ENCODE data around the gene ARID1B. TPM values are rescaled to one million over a fixed set of nuclear protein-coding genes. Genes with fewer than 3 reads are reported as not detected.

ARID1B gene
- total RNA-seq, 1 donor from 2014 or later, result 59.3 TPM

GRCh38 chr6:157167837-157168236 lies 390.7 kb downstream of the ARID1B start:
- no peak for TF ChIP-seq CTCF (IDR thresholded peaks at IDR 0.05)
- H3K9me3 Mint-ChIP-seq (ENCODE audit: low read depth), result no peaks in the 10 kb centered on the region
- H3K27me3 Mint-ChIP-seq (ENCODE audit: low read depth), result no peaks in the 10 kb centered on the region
- H3K36me3 Mint-ChIP-seq (ENCODE audit: low read depth), result peaks cover 9% of the 10 kb centered on the region
- peaks cover 16% of the 10 kb centered on the region for H3K4me1 Mint-ChIP-seq (ENCODE audit: low read depth)
- no peak overlapping the region for H3K27ac Mint-ChIP-seq (ENCODE audit: unreplicated experiment)
- DNase-seq (ENCODE audit: low spot score), result no peak
- H3K4me3 Mint-ChIP-seq (ENCODE audit: unreplicated experiment), result no peak overlapping the region

- Mint-ChIP-seq H3K9me3 (ENCODE audit: low read depth) (no peaks in the 10 kb centered on the region), H3K4me3 (ENCODE audit: unreplicated experiment) (no peak overlapping the region), H3K4me1 (ENCODE audit: low read depth) (peaks cover 16% of the 10 kb centered on the region), H3K27me3 (ENCODE audit: low read depth) (no peaks in the 10 kb centered on the region), H3K36me3 (ENCODE audit: low read depth) (peaks cover 9% of the 10 kb centered on the region), H3K27ac (ENCODE audit: unreplicated experiment) (no peak overlapping the region)
- TF ChIP-seq CTCF (IDR thresholded peaks at IDR 0.05), result no peak
- no peak for DNase-seq (ENCODE audit: low spot score)
Observed at GRCh38 chr6:157168471-157168870, 391.3 kb downstream of the ARID1B start.

- peak overlapping the region; percentile 50 for H3K27ac Mint-ChIP-seq (ENCODE audit: unreplicated experiment)
Observed at GRCh38 chr6:157169226-157169625, 392.0 kb downstream of the ARID1B start.

GRCh38 chr6:157169656-157170055 lies 392.5 kb downstream of the ARID1B start:
- peaks cover 16% of the 10 kb centered on the region for H3K4me1 Mint-ChIP-seq (ENCODE audit: low read depth)
- H3K4me3 Mint-ChIP-seq (ENCODE audit: unreplicated experiment), result no peak overlapping the region
- DNase-seq (ENCODE audit: low spot score), result no peak
- H3K27me3 Mint-ChIP-seq (ENCODE audit: low read depth), result no peaks in the 10 kb centered on the region
- H3K27ac Mint-ChIP-seq (ENCODE audit: unreplicated experiment), result peak overlapping the region; percentile 50
- peaks cover 9% of the 10 kb centered on the region for H3K36me3 Mint-ChIP-seq (ENCODE audit: low read depth)
- TF ChIP-seq CTCF (IDR thresholded peaks at IDR 0.05), result no peak
- H3K9me3 Mint-ChIP-seq (ENCODE audit: low read depth), result no peaks in the 10 kb centered on the region

More at GRCh38 chr6:157169226-157169625, 392.0 kb downstream of the ARID1B start:
- no peaks in the 10 kb centered on the region for H3K9me3 Mint-ChIP-seq (ENCODE audit: low read depth)
- H3K27me3 Mint-ChIP-seq (ENCODE audit: low read depth), result no peaks in the 10 kb centered on the region
- peaks cover 16% of the 10 kb centered on the region for H3K4me1 Mint-ChIP-seq (ENCODE audit: low read depth)
- no peak for TF ChIP-seq CTCF (IDR thresholded peaks at IDR 0.05)
- no peak overlapping the region for H3K4me3 Mint-ChIP-seq (ENCODE audit: unreplicated experiment)
- no peak for DNase-seq (ENCODE audit: low spot score)
- H3K36me3 Mint-ChIP-seq (ENCODE audit: low read depth), result peaks cover 9% of the 10 kb centered on the region

- Mint-ChIP-seq H3K4me3 (ENCODE audit: unreplicated experiment) (no peak overlapping the region), H3K27ac (ENCODE audit: unreplicated experiment) (peak overlapping the region; percentile 22), H3K27me3 (ENCODE audit: low read depth) (no peaks in the 10 kb centered on the region), H3K36me3 (ENCODE audit: low read depth) (peaks cover 9% of the 10 kb centered on the region), H3K9me3 (ENCODE audit: low read depth) (no peaks in the 10 kb centered on the region), H3K4me1 (ENCODE audit: low read depth) (peaks cover 16% of the 10 kb centered on the region)
- no peak for DNase-seq (ENCODE audit: low spot score)
- TF ChIP-seq CTCF (IDR thresholded peaks at IDR 0.05), result no peak
Observed at GRCh38 chr6:157170535-157170934, 393.4 kb downstream of the ARID1B start.

Measured in chondrocyte (in vitro differentiated cells).